ENCODE measurements around the gene HSPB8. TPM values are rescaled to one million over a fixed set of nuclear protein-coding genes. Genes with fewer than 3 reads are reported as not detected.

Gene HSPB8, protein sequence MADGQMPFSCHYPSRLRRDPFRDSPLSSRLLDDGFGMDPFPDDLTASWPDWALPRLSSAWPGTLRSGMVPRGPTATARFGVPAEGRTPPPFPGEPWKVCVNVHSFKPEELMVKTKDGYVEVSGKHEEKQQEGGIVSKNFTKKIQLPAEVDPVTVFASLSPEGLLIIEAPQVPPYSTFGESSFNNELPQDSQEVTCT
- total RNA-seq, result 1.6 and 6.5 TPM in 2 replicates

DNA sequence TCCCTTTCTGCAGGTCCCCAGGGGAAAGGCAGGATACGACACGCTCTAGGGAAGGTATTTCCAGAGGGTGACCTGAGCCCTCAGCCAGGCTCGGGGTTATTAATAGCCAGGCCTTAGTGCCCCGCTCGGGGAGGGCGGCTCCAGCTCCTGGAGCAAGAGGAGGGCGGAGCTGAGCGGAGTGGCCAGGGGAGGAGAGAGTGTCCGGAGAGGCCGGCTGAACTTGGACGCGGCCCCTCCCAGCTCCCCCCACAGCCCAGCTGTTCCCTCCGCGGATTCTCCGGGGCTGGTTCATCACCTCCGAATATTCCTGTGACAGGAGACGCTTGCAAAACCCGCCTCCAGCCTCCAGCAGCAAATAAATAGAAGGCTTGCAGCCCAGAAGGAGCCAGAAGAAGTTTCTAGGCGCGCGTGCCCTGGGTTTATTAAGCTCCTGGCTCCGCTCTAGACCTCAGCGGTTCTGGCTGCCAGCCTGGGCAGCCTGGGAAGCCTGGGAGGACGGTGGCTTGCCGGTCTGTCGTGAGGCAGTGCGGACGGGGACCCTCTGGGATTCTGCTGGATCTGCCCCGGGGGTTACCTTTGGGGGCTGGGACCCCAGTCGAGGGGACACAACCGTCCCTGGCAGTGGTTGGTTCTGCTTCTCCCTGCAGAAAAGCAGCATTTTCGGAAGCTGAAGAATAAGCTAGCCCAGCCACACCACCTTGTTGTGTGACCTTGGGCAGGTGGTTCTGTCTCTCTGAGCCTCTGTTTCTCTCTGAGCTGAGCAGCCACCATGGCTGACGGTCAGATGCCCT is at the start of gene HSPB8:
HSPB8 (plus strand) TSS at position 388 of the 791 bp plus-strand sequence; CDS start at position 770, 382 bp downstream.

Other genes with a start within 250 kb of the HSPB8 start
- gene SRRM4, start 197.4 kb upstream of the HSPB8 start, total RNA-seq, result not detected in 2 replicates
- gene CCDC60, start 155.8 kb downstream of the HSPB8 start, total RNA-seq, result not detected in 2 replicates

All from endothelial cell of coronary artery (primary cell).